Liver (tissue), 9 donors: ENCODE results near the gene CRLF3. TPM values are rescaled to one million over a fixed set of nuclear protein-coding genes. Genes with fewer than 3 reads are reported as not detected.

Experiments
- DNase-seq: peaks from one replicate; pipeline ENCODE4 v3.0.0-alpha.2; 2017; ENCODE audit warnings: low spot score
- H3K27ac ChIP-seq, 2 donors: one replicate each; pipeline ENCODE4 v1.7.0; 2013; ENCODE audit warnings: inconsistent platforms in 2 of 2, low read length in 2 of 2, control low read depth in 1 of 2, low read depth in 1 of 2, mild to moderate bottlenecking in 1 of 2
- H3K27me3 ChIP-seq, 4 donors: one replicate each; pipeline versions ENCODE4 v1.6.1 to v1.7.0; 2013; ENCODE audit warnings: low read length in 3 of 4, inconsistent platforms in 1 of 4, mild to moderate bottlenecking in 1 of 4, moderate library complexity in 1 of 4; ENCODE audit not compliant: control insufficient read depth in 4 of 4, insufficient read depth in 4 of 4
- H3K36me3 ChIP-seq, 4 donors: one replicate each; pipeline versions ENCODE4 v1.6.1 to v1.7.0; 2013; ENCODE audit warnings: low read length in 3 of 4, mild to moderate bottlenecking in 3 of 4, low read depth in 1 of 4, moderate library complexity in 1 of 4; ENCODE audit not compliant: control insufficient read depth in 4 of 4, insufficient read depth in 3 of 4
- H3K4me1 ChIP-seq, 4 donors: one replicate each; pipeline versions ENCODE4 v1.6.1 to v1.7.0; 2013; ENCODE audit warnings: low read length in 3 of 4, mild to moderate bottlenecking in 3 of 4, moderate library complexity in 1 of 4; ENCODE audit not compliant: control insufficient read depth in 4 of 4, insufficient read depth in 4 of 4
- H3K4me3 ChIP-seq, 3 donors: one replicate each; pipeline versions ENCODE4 v1.6.1 to v1.7.0; 2013; ENCODE audit warnings: low read length in 3 of 3, control low read depth in 1 of 3, low read depth in 1 of 3, mild to moderate bottlenecking in 1 of 3
- H3K9ac ChIP-seq, 2 donors: one replicate each; pipeline ENCODE4 v1.7.0; 2013; ENCODE audit warnings: low read length in 2 of 2, mild to moderate bottlenecking in 2 of 2, moderate library complexity in 2 of 2, control low read depth in 1 of 2, low read depth in 1 of 2
- H3K9me3 ChIP-seq, 4 donors: one replicate each; pipeline versions ENCODE4 v1.6.1 to v1.7.0; 2013; ENCODE audit warnings: low read length in 3 of 4; ENCODE audit not compliant: control insufficient read depth in 4 of 4
- ATF3 ChIP-seq: IDR thresholded peaks from 2 replicates; pipeline ENCODE4 v1.6.1; 2016; ENCODE audit warnings: antibody characterized with exemption
- FOXA1 ChIP-seq: IDR thresholded peaks from 2 replicates; pipeline ENCODE4 v1.6.1; 2016; ENCODE audit warnings: antibody characterized with exemption
- GABPA ChIP-seq, 2 donors: IDR thresholded peaks in 1 of 2; conservative IDR thresholded peaks in 1 of 2; 2 replicates each; pipeline ENCODE4 v1.6.1; 2016; ENCODE audit warnings: antibody characterized with exemption in 2 of 2, mild to moderate bottlenecking in 1 of 2, moderate library complexity in 1 of 2
- HNF4A ChIP-seq, 2 donors: conservative IDR thresholded peaks; 2 replicates each; pipeline ENCODE4 v1.6.1; 2016; ENCODE audit warnings: antibody characterized with exemption in 2 of 2, mild to moderate bottlenecking in 2 of 2
- HNF4G ChIP-seq: IDR thresholded peaks from 2 replicates; pipeline ENCODE4 v1.6.1; 2016; ENCODE audit warnings: antibody characterized with exemption
- JUND ChIP-seq, 2 donors: IDR thresholded peaks; 2 replicates each; pipeline ENCODE4 v1.6.1; 2016; ENCODE audit warnings: antibody characterized with exemption in 2 of 2
- MAX ChIP-seq: IDR thresholded peaks from 2 replicates; pipeline ENCODE4 v1.6.1; 2016; ENCODE audit warnings: antibody characterized with exemption
- NR2F2 ChIP-seq: IDR thresholded peaks from 2 replicates; pipeline ENCODE4 v1.6.1; 2016; ENCODE audit warnings: antibody characterized with exemption
- RAD21 ChIP-seq, 2 donors: IDR thresholded peaks; 2 replicates each; pipeline ENCODE4 v1.6.1; 2016; ENCODE audit warnings: antibody characterized with exemption in 2 of 2, mild to moderate bottlenecking in 2 of 2
- REST ChIP-seq: IDR thresholded peaks from 2 replicates; pipeline ENCODE4 v1.6.1; 2016; ENCODE audit warnings: antibody characterized with exemption, mild to moderate bottlenecking
- RXRA ChIP-seq, 2 donors: IDR thresholded peaks; 2 replicates each; pipeline ENCODE4 v1.6.1; 2017 to 2018; ENCODE audit warnings: antibody characterized with exemption in 2 of 2, mild to moderate bottlenecking in 1 of 2
- SP1 ChIP-seq: IDR thresholded peaks from 2 replicates; pipeline ENCODE4 v1.6.1; 2018; ENCODE audit warnings: antibody characterized with exemption, mild to moderate bottlenecking
- TAF1 ChIP-seq: conservative IDR thresholded peaks from 2 replicates; pipeline ENCODE4 v1.6.1; 2016; ENCODE audit warnings: antibody characterized with exemption, mild to moderate bottlenecking
- YY1 ChIP-seq: IDR thresholded peaks from 2 replicates; pipeline ENCODE4 v1.6.1; 2016; ENCODE audit warnings: antibody characterized with exemption, mild to moderate bottlenecking
- ZBTB33 ChIP-seq: IDR thresholded peaks from 2 replicates; pipeline ENCODE4 v1.6.1; 2016; ENCODE audit warnings: antibody characterized with exemption
- WGBS: extraction: QIAGEN DNeasy Blood & Tissue Kit; methylation state at CpG from one replicate; pipeline ENCODE4 v1.1.7; 2013; 5-methylcytosine and 5-hydroxymethylcytosine counted together
- polyA plus RNA-seq, 2 donors: library from polyadenylated mRNA; stranded (reverse) in 1 of 2; unstranded in 1 of 2; fragments of 200-250 nt in 1 of 2; fragments of >200 nt in 1 of 2; fragmentation: Nextera tagmentation in 1 of 2; extraction: Ambion mirVana in 1 of 2; gene quantifications; one replicate each; pipeline versions ENCODE4 v1.2.1 to v1.2.3, GENCODE V29; 2013 to 2015
- total RNA-seq, 2 donors: library from RNA; depleted of rRNA; stranded (reverse); fragments of >200 nt; gene quantifications; one replicate each; pipeline ENCODE4 v1.2.3, GENCODE V29; 2014
- donor health status: healthy.
- donor health status: healthy.
- donor health status: healthy.
- donor health status: healthy.
- donor health status: healthy.

CRLF3 gene
- total and polyA plus RNA-seq, 4 donors = 2.4 to 26.5 (median 4.6) TPM

- Histone ChIP-seq H3K27me3 (no peaks in the 10 kb centered on the region), H3K4me1 (peaks cover 0 to 10% (median 4%) of the 10 kb centered on the region in 4 donors), H3K4me3 (no peak overlapping the region), H3K9ac (no peak overlapping the region), H3K27ac (no peak overlapping the region), H3K9me3 (no peaks in the 10 kb centered on the region), H3K36me3 (peaks cover 0 to 1% (median 0%) of the 10 kb centered on the region in 4 donors)
- WGBS = 91% methylated on average over 7 of the region's 7 CpGs
- no peak for TF ChIP-seq YY1
- TF ChIP-seq SP1 = no peak
- no peak for TF ChIP-seq ZBTB33
- no peak for TF ChIP-seq TAF1
- no peak for TF ChIP-seq RAD21 (IDR thresholded peaks at IDR 0.05)
- no peak for TF ChIP-seq GABPA (IDR thresholded peaks at IDR 0.05 in 1 of 2, conservative IDR thresholded peaks at IDR 0.05 in 1 of 2)
- no peak for TF ChIP-seq REST
- no peak for DNase-seq
These were observed 16.3 kb upstream of the CRLF3 start for GRCh38 chr17:30840771-30841170.

- peak overlapping the region in 1 of 2 donors; percentile 14 for H3K9ac ChIP-seq
- H3K27ac ChIP-seq = no peak overlapping the region
- H3K4me1 ChIP-seq = peaks cover 0 to 10% (median 4%) of the 10 kb centered on the region in 4 donors
- no peaks in the 10 kb centered on the region for H3K9me3 ChIP-seq
- TF ChIP-seq YY1 (no peak), HNF4G (peak; percentile 14), NR2F2 (no peak), MAX (no peak), FOXA1 (no peak), REST (no peak), RXRA (IDR thresholded peaks at IDR 0.05) (peak; percentile 55 to 57), GABPA (IDR thresholded peaks at IDR 0.05 in 1 of 2, conservative IDR thresholded peaks at IDR 0.05 in 1 of 2) (no peak), HNF4A (conservative IDR thresholded peaks at IDR 0.05) (peak; percentile 70 to 76), ATF3 (no peak), JUND (IDR thresholded peaks at IDR 0.05) (no peak), SP1 (peak; percentile 71)
- 56% methylated on average over 5 of the region's 5 CpGs for WGBS
- H3K27me3 ChIP-seq = no peaks in the 10 kb centered on the region
- no peak for DNase-seq
- H3K36me3 ChIP-seq = no peaks in the 10 kb centered on the region
- H3K4me3 ChIP-seq = no peak overlapping the region
These were observed 13.8 kb upstream of the CRLF3 start for GRCh38 chr17:30838202-30838807.
